ENCODE results near the gene TSKS. TPM values are rescaled to one million over a fixed set of nuclear protein-coding genes. Genes with fewer than 3 reads are reported as not detected.

Gene TSKS
- polyA plus RNA-seq, 1 donor from 2014 or later: 0.15 TPM

GRCh38 chr19:49699364-49699763 lies 63.7 kb downstream of the TSKS start:
- H3K4me1 Mint-ChIP-seq: no peaks in the 10 kb centered on the region
- H3K27ac Mint-ChIP-seq: no peak overlapping the region
- no peak overlapping the region for H3K4me3 Mint-ChIP-seq
- no peaks in the 10 kb centered on the region for H3K9me3 Mint-ChIP-seq
- no peaks in the 10 kb centered on the region for H3K27me3 Mint-ChIP-seq
- H3K36me3 Mint-ChIP-seq: no peaks in the 10 kb centered on the region

- peak overlapping the region in 2 of 3 donors; percentile 35 to 63 for H3K27ac Mint-ChIP-seq
- peak overlapping the region in 1 of 4 donors; percentile 33 for H3K4me3 Mint-ChIP-seq
- peaks cover 4% of the 10 kb centered on the region for H3K27me3 Mint-ChIP-seq
- H3K36me3 Mint-ChIP-seq: no peaks in the 10 kb centered on the region
- H3K9me3 Mint-ChIP-seq: no peaks in the 10 kb centered on the region
- H3K4me1 Mint-ChIP-seq: no peaks in the 10 kb centered on the region
These were observed 66.2 kb downstream of the TSKS start for GRCh38 chr19:49696865-49697264.

GRCh38 chr19:49696115-49696514 lies 67.0 kb downstream of the TSKS start:
- Mint-ChIP-seq H3K27ac (no peak overlapping the region), H3K4me1 (peaks cover 0 to 2% (median 0%) of the 10 kb centered on the region in 3 donors), H3K27me3 (peaks cover 8% of the 10 kb centered on the region), H3K36me3 (no peaks in the 10 kb centered on the region), H3K9me3 (no peaks in the 10 kb centered on the region), H3K4me3 (no peak overlapping the region)

GRCh38 chr19:49692147-49692506 lies 71.0 kb downstream of the TSKS start:
- Mint-ChIP-seq H3K27ac (no peak overlapping the region), H3K27me3 (peaks cover 21% of the 10 kb centered on the region)

GRCh38 chr19:49691243-49692146 lies 71.6 kb downstream of the TSKS start:
- H3K27me3 Mint-ChIP-seq: peaks cover 21% of the 10 kb centered on the region
- peak overlapping the region; percentile 73 to 95 (median 84) for H3K4me3 Mint-ChIP-seq
- H3K4me1 Mint-ChIP-seq: peaks cover 9 to 14% (median 13%) of the 10 kb centered on the region in 3 donors
- H3K36me3 Mint-ChIP-seq: peaks cover 6% of the 10 kb centered on the region
- H3K27ac Mint-ChIP-seq: peak overlapping the region in 2 of 3 donors; percentile 44 to 77
- no peaks in the 10 kb centered on the region for H3K9me3 Mint-ChIP-seq

More at GRCh38 chr19:49692147-49692506, 71.0 kb downstream of the TSKS start:
- Mint-ChIP-seq H3K4me3 (no peak overlapping the region), H3K4me1 (peaks cover 9 to 14% (median 13%) of the 10 kb centered on the region in 3 donors), H3K9me3 (no peaks in the 10 kb centered on the region), H3K36me3 (peaks cover 6% of the 10 kb centered on the region)

- Mint-ChIP-seq H3K4me1 (peaks cover 9 to 14% (median 13%) of the 10 kb centered on the region in 3 donors), H3K4me3 (peak within 1 kb of the TSS; percentile 73 to 95 (median 84)), H3K27me3 (peaks cover 21% of the 10 kb centered on the region), H3K27ac (peak within 1 kb of the TSS in 2 of 3 donors; percentile 44 to 77), H3K9me3 (no peaks in the 10 kb centered on the region), H3K36me3 (peaks cover 6% of the 10 kb centered on the region)
These were observed 72.4 kb downstream of the TSKS start, which contains the start of gene CPT1C for GRCh38 chr19:49690656-49691242. TSS of gene CPT1C (plus strand) at chr19:49691116. CDS start at chr19:49692253, 1,137 bp downstream.

- H3K4me1 Mint-ChIP-seq: peaks cover 9 to 14% (median 13%) of the 10 kb centered on the region in 3 donors
- no peaks in the 10 kb centered on the region for H3K9me3 Mint-ChIP-seq
- H3K4me3 Mint-ChIP-seq: peak overlapping the region; percentile 51 to 95 (median 74)
- H3K27me3 Mint-ChIP-seq: peaks cover 21% of the 10 kb centered on the region
- H3K36me3 Mint-ChIP-seq: peaks cover 9% of the 10 kb centered on the region
- peak overlapping the region in 1 of 3 donors; percentile 44 for H3K27ac Mint-ChIP-seq
These were observed 72.9 kb downstream of the TSKS start for GRCh38 chr19:49690079-49690655.

Other genes with a start within 250 kb of the TSKS start
- 3.1 TPM for gene RCN3, start 235.3 kb downstream of the TSKS start, polyA plus RNA-seq
- gene NOSIP, start 182.8 kb downstream of the TSKS start, polyA plus RNA-seq: 144 TPM
- 0.26 TPM for gene PRRG2, start 182.0 kb downstream of the TSKS start, polyA plus RNA-seq
- gene PRR12, start 172.1 kb downstream of the TSKS start, polyA plus RNA-seq: 0.70 TPM
- 18.4 TPM for gene RRAS, start 123.2 kb downstream of the TSKS start, polyA plus RNA-seq
- gene SCAF1, start 121.1 kb downstream of the TSKS start, polyA plus RNA-seq: 3.4 TPM
- gene IRF3, start 97.4 kb downstream of the TSKS start, polyA plus RNA-seq: 66.0 TPM
- 16.8 TPM for gene BCL2L12, start 97.4 kb downstream of the TSKS start, polyA plus RNA-seq
- gene PRMT1, start 86.0 kb downstream of the TSKS start, polyA plus RNA-seq: 187 TPM
- 0.65 TPM for gene ADM5, start 73.7 kb downstream of the TSKS start, polyA plus RNA-seq
- gene CPT1C, start 72.2 kb downstream of the TSKS start, polyA plus RNA-seq: not detected
- gene AP2A1, start 3.7 kb upstream of the TSKS start, polyA plus RNA-seq: 6.5 TPM
- gene FUZ, start 50.0 kb upstream of the TSKS start, polyA plus RNA-seq: 6.6 TPM
- gene MED25, start 55.0 kb upstream of the TSKS start, polyA plus RNA-seq: 54.7 TPM
- gene PTOV1, start 87.9 kb upstream of the TSKS start, polyA plus RNA-seq: 45.0 TPM
- 56.3 TPM for gene PNKP, start 104.3 kb upstream of the TSKS start, polyA plus RNA-seq
- gene AKT1S1, start 114.0 kb upstream of the TSKS start, polyA plus RNA-seq: 5.0 TPM
- gene TBC1D17, start 114.4 kb upstream of the TSKS start, polyA plus RNA-seq: 19.1 TPM
- 0.39 TPM for gene IL4I1, start 133.6 kb upstream of the TSKS start, polyA plus RNA-seq
- gene ATF5, start 165.9 kb upstream of the TSKS start, polyA plus RNA-seq: 3.4 TPM
- 62.9 TPM for gene NUP62, start 166.2 kb upstream of the TSKS start, polyA plus RNA-seq
- not detected for gene SIGLEC11, start 197.9 kb upstream of the TSKS start, polyA plus RNA-seq